ENCODE data around the gene STX10.

STX10 gene

DNA sequence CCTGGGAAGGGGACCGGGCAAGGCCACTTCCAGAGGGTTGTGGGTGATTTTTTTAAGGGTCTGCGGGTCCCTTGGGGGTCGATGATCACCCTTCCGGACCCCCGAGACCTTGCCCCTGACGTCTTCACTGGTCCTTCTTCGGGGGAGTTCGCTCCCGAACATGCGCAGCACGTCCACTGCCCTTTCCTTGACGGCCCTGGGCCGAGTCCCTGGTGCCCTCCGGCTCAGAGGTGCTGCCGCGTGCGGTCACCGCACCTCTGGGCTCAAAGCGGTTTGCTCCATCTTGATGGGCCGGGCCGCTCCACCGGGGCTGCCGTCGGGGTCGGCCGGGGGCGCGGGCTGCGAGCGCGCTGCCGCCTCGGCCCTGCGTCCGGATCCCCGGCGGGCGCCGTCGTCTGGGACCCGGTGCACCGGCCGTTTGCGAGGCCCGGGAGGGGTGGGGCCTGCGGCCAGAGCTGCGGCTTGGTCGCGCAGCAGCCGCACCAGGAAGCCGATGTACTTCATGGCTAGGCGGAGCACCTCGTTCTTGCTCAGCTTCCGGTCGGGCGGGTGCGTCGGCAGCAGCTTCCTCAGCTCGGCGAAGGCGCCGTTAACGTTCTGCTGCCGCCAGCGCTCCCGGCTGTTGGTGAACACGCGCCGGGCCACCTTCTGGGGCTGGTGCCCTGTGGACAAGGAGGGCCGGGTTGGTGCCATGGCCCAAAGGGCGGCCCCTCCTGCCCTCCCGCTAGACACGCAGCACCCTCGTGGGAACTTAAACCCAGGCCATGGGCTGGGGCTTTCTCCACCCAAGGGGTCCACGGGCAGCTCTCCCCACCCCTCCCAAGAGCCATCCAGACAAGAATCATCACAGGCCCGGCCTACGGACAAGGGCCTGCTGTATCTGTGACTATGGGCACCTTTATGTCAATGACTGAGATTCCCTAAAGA lies 50.8 kb downstream of the STX10 start:
- DNase-seq, result peak in 1 of 2 donors; percentile 69

DNA sequence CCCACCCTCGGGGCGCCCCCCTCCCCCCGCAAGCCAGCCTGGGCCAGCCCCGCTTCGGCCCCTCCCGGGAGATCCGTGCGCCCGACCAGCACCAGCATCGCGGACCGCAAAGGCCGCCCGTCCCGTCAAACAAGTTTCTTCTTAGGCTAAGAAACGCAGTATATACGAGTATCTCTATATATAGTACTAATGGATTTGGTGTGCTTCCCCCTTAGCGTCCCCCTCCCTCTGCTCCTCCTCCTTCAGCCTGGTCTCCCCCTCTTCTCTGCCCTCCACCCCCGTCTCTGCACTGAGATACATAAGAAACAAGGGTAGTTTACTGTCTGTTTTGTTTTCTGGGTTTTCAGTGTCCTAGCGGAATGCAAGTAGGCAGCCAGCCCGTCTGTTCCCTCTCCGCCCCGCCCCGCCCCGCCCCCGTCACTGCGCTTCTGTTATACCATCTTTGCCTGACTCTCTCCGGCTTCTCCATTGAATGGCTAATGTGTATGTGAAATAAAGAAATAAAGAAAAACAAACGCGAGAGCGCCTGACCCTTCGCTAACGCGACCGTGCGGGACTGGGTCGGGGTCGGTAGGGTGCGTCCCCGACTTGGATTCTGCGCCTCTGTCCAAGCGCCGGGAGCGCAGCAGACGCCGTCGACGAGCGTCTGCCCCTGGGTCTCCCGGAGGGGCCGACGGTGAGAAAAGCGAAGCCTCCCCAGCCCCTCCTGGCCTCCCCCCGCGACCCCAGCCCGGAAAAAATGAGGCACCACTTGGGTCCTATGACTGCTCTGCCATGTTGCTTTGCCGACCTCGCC lies 51.7 kb downstream of the STX10 start:
- no peak for DNase-seq

DNA sequence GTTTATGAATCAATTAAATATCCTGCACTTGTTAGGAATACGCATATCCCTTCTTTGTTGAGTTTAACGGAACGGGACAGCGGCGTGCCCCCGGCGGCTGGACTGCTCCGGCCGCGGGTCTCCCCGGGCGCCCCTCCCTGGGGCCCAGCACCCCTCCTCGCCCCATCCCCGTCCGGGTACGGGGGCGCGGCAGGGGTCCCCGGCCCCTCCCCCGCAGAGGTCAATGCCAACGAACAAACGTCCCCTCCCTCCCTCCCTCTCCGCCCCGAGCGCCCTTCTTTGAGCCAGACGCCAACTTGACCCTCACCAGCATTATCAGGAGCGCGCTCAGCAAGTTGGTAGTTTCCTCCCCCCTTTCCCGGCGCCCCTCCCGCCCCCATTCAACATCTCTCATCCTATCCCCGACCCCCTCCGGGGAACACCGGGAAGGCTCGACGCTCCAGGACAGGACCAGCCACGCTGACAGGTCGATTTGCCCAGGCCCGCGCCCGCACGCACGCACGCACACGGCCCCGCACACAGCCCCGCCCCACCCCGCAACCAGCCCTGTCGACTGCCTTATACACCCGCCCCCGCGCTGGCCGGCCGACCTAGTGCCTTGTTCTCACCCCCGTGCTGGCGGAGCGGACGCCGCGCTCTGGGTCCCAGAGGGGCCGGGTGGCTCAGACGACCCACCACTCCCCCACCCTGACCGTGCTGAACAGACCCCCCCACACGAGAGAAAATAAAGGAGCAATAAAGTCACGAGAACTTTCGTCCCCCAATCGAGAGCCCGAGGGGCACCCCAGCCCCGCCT lies 52.5 kb downstream of the STX10 start:
- DNase-seq, result no peak

DNA sequence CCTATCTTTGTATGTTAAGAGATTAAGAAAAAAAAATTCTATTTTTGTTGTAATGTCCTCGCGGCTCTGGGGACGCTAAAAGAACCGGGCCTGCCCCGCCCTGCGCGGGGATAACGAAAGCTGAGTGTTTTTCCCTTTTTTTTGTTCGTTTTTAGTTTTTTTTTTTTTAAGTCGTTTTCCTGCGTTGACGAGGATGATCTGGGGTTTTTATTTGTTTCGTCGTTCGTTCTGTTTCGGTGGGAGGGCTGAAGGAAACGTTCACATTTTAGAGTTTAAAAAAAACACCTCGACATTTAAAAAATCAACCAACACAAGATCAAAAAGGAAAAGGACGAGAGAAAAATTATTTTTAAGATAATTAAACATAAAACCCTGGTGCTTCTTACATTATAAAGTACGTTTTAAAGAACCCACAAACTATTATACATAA lies 53.1 kb downstream of the STX10 start:
- no peak for DNase-seq

DNA sequence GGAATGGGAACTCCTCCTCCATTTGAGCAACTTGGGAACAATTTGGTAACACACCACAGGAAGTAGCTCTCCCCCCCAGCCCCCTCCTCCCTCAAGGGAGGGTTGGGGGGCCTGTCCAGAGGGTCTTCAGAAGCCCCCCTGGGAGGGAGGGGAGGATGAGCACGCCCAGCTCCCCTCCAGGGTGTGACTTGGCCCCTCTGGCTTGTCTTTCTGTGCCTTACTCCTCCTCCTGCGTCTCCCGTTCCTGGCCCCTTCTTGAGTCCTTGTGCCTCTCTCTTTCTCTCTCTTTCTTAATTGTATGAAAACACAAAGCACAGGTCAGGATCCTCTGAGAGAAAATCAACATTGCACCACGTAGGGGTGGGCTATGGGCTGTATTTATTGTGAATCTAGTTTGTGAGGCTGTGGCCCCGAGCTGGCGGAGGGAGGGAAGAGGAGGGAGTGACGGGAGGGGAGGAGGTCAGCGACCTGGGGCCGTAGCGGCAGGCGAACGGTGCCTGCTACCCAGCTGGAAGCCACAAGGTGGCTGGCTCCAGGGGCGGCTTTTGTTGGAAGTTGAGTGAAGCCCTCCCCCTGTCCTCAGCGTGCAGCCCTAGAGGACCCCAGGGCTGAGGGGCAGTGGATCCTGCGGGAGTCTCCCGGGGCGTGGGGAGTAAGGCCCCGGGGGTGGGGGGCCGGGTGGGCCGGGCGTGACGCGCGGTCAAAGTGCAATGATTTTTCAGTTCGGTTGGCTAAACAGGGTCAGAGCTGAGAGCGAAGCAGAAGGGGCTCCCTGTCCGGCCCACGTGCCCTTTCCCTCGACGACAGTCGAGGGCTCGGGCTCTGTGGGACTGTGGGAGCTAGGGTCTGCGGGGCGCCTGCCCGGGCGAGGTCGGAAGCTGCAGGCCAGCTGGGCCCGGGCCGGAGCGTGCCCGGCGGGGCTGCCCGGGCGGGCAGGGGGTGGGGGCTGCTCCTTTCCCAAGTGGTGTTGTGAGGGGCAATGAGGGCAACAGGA lies 53.9 kb downstream of the STX10 start:
- DNase-seq, result no peak

DNA sequence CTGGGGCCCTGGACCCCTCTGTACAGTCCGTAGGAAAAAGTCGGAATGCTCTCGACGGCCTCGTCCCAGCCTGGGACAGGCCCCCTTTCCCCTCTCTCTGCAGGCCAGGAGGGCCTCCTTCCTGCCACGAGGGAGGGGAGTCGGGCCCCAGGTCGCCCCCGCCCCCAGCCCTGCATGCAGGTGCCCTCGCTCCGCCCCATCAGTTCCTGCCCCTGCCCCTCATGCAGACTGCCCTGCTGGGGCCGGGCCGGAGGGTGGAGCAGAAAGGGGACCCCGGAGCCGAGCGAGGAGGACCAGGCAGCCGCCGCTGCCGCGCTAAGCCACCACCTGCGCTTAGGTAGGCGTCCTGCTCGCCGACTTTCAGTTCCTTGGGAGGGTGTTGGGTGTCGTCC lies 54.8 kb downstream of the STX10 start:
- DNase-seq, result no peak

DNA sequence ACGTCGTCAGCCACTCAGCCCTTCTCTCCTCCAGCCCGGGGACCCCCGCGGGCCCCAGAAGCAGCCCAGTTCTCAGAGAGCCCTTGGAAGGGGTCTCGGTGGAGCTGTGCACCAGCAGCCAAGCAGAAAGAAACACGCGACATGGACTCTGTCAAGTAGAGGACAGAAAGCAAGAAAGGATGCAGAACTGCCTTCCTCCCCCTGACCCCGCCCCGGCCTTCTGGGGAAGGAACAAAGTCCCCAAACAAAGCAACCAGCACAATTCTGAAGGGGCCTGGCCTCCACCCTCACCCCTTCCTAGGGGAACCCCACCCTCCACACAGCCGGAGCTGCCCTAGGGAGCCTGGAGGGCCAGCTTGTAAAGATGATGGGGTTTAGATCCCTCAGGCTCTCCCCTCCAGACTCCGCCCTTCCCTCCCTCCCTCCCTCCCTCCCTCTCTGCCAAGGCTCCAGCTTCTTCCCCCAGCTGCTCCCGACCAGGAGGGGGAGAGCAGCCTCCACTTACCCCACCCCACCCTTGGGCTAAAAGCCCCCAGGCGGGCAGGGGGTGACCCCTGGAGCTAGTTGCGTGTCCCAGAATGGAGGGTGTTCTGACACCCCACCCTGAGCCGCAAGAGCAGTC lies 55.3 kb downstream of the STX10 start:
- no peak for DNase-seq

DNA sequence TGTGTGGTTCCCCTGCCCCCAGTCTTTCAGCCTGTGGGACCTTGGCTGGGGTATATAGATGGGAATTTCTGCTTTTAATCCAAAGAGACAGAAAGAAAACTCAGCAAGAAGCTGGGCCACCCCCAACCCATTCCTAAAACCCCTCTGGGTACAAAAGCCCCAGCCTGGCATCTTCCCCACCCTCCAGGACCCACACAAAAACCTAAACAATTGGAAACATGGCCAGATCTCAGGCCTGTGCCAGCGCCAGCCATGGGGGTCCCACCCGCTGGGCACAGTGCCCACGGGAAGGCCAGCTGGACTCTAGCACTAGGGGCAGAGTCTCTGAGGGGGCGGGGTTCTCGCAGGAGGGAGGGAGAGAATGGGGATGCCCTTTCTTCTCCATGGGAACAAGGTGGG lies 56.1 kb downstream of the STX10 start:
- DNase-seq, result no peak

All from stimulated activated CD4-positive, alpha-beta T cell treated with anti-CD3 and anti-CD28 coated beads, Interleukin-2, amount 100 ng/mL, for 48 hours (primary cell).